Activated T-cell treated with anti-CD3 and anti-CD28 coated beads, Interleukin-2, amount 50 U/mL, for 4 hours (primary cell): Measurements from ENCODE around the gene COX7C. TPM values are rescaled to one million over a fixed set of nuclear protein-coding genes. Genes with fewer than 3 reads are reported as not detected.
"Not testable (repeated sequence)": the region's sequence is repeated elsewhere in the genome, so short reads cannot be mapped to it uniquely, and the experiment has no call there.

Source experiments
- ATAC-seq, 2 donors: fragments of 200-7000 bp; cut with Tn5 transposase; one replicate each; pipeline ENCODE4 v1.10.0; 2021
- DNase-seq: peaks from one replicate; pipeline ENCODE4 v3.0.0-alpha.2; 2020
- H3K27me3 Mint-ChIP-seq: one replicate; pipeline ENCODE4 v1.8.0; 2021; ENCODE audit warnings: low read depth, mixed read lengths
- H3K36me3 Mint-ChIP-seq: one replicate; pipeline ENCODE4 v1.8.0; 2022; ENCODE audit warnings: mixed read lengths; ENCODE audit not compliant: insufficient read depth
- H3K4me1 Mint-ChIP-seq: one replicate; pipeline ENCODE4 v1.8.0; 2021; ENCODE audit warnings: low read depth, mixed read lengths
- H3K4me3 Mint-ChIP-seq: one replicate; pipeline ENCODE4 v1.8.0; 2021; ENCODE audit warnings: mild to moderate bottlenecking, moderate library complexity, mixed read lengths
- H3K9me3 Mint-ChIP-seq: one replicate; pipeline ENCODE4 v1.8.0; 2021; ENCODE audit warnings: mixed read lengths
- total RNA-seq, 3 donors: library from RNA; stranded (reverse); gene quantifications; one replicate each; pipeline ENCODE4 v1.2.1, GENCODE V29; 2021

The COX7C gene
- total RNA-seq, 3 donors from 2014 or later = 550 to 585 (median 579) TPM

DNA sequence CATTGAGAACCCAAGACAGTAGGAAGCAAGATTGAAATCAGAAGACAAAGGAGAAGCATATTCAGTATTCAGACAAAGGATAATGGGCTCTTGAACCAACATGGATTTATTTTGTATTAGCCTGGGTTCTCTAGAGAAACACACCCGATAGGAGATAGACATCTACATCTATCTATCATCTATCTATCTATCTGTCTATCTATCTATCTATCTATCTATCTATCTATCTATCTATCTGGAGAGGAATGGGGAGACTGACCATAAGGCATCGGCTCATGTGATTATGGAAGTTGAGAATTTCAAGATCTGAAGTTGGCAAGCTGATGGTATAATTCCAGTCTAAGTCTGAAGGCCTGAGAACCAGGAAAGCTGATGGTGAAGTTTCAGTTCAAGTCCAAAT, 13.4 kb downstream of the COX7C start:
- ATAC-seq (no peak), DNase-seq (no peak)
- Mint-ChIP-seq H3K4me3 (no peak overlapping the region), H3K27me3 (peaks cover 39% of the 10 kb centered on the region), H3K4me1 (no peaks in the 10 kb centered on the region), H3K9me3 (no peaks in the 10 kb centered on the region), H3K36me3 (no peaks in the 10 kb centered on the region)

DNA sequence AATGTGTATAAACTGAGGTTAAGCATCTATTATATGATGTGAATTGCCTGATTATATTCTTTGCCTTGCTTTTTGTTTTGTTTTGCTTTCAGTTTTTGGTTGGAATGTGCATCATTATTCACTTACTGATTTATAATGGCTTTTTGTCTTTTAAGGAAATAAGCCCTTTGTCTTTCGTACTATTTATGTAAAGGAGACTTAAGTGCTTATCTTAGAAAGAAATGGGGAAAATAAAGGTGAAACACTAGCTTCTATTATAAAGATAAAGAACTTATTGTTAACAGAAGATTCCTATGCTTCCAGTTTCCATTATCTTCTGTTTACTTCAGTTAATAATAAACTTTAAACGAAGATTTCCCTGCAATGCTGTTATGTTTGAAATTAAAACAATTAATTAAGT, 23.3 kb downstream of the COX7C start:
- Mint-ChIP-seq H3K27me3 (peaks cover 8% of the 10 kb centered on the region), H3K4me1 (no peaks in the 10 kb centered on the region), H3K4me3 (no peak overlapping the region), H3K9me3 (no peaks in the 10 kb centered on the region), H3K36me3 (no peaks in the 10 kb centered on the region)
- ATAC-seq (no peak), DNase-seq (no peak)

DNA sequence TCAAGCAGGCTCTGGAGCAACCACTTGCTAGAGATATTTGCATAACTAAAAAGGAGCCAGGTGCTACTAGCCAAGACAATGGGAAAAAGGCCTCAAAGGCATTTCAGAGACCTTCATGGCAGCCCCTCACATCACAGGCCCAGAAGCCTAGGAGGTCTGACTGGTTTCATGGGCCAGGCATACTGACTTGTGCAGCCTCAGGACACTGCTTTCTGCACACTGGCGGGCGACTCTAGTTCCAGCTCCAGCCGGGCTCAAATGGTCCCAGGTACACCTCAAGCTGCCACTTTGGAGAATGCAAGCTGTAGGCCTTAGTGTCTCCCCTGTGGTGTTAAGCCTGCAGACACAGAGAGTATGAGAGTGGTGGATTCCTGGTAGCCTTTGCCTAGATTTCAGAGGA, 27.1 kb downstream of the COX7C start:
- ATAC-seq (no peak), DNase-seq (no peak)
- no peaks in the 10 kb centered on the region for H3K9me3 Mint-ChIP-seq
- H3K36me3 Mint-ChIP-seq = no peaks in the 10 kb centered on the region
- H3K4me3 Mint-ChIP-seq = no peak overlapping the region
- peaks cover 9% of the 10 kb centered on the region for H3K27me3 Mint-ChIP-seq
- H3K4me1 Mint-ChIP-seq = no peaks in the 10 kb centered on the region

DNA sequence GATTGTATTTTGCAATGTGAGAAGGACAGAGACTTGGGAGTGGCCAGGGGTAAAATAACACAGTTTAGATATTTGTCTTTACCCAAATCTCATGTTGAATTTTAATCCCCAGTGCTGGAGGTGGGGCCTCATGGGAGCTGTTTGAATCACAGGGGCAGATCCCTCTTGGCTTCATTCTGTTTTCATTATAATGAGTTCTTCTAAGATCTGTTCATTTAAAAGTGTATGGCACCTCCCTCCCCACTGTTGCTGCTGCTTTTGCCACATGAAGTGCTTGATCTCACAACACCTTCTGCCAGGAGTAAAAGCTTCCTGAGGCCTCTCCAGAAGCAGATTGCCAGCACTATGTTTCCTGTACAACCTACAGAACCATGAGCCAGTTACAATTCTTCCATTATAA, 28.1 kb downstream of the COX7C start:
- no peaks in the 10 kb centered on the region for H3K36me3 Mint-ChIP-seq
- DNase-seq (no peak), ATAC-seq (no peak)
- H3K27me3 Mint-ChIP-seq = peaks cover 10% of the 10 kb centered on the region
- H3K4me3 Mint-ChIP-seq = no peak overlapping the region
- no peaks in the 10 kb centered on the region for H3K4me1 Mint-ChIP-seq
- H3K9me3 Mint-ChIP-seq = no peaks in the 10 kb centered on the region

DNA sequence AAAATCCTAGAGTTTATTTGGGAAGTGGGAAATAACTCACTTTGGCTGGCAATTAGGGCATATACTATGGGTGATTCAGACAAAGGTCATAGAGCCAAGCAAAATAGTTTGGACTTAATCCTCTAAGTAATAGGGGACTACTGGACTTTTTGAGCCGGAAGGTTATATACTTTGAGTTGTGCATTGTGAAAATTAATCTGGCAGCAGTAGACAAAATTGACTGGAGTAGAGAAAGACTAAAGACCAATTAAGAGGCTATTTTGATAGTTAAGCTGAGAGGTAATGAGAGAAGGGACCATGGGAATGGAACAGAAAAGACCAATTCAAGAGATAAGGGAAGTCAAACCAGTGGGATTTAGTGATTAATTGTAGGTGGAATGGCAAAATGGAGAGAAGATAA, 28.9 kb downstream of the COX7C start:
- H3K4me1 Mint-ChIP-seq = no peaks in the 10 kb centered on the region
- H3K27me3 Mint-ChIP-seq = peaks cover 10% of the 10 kb centered on the region
- ATAC-seq (no peak), DNase-seq (no peak)
- H3K4me3 Mint-ChIP-seq = no peak overlapping the region
- no peaks in the 10 kb centered on the region for H3K36me3 Mint-ChIP-seq
- H3K9me3 Mint-ChIP-seq = no peaks in the 10 kb centered on the region

DNA sequence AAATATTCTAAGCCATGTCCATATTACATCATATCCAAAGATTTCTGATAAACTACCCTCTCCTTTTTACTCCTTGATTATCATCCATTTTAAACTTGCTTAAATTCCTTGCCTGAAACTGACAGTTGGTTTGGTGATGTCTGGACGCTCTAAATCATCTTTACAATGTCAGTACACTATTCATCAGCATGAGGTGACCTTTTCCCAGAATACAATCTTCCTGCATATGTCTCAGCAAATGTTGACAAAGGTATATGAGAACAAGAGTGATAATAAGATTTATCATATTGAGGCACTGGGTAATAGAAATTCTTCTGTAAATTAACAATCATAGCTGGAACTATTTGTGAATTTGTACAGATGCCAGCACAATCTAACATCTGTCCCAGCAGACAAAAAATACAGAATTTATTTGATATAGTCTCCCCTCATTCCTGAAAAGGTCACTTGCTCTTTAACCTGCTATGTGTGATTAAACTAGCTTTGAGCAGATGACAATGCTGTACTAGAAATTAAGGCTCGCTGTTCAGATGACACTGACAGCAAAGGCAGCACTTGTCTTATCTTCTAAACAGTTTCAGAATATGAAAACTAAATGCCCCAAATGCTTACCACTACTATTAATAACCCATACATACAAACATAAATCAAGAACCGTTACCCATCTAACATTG, 32.2 kb downstream of the COX7C start:
- Mint-ChIP-seq H3K4me3 (no peak overlapping the region), H3K27me3 (peaks cover 8% of the 10 kb centered on the region), H3K4me1 (no peaks in the 10 kb centered on the region), H3K36me3 (no peaks in the 10 kb centered on the region), H3K9me3 (no peaks in the 10 kb centered on the region)
- DNase-seq (no peak), ATAC-seq (no peak)

DNA sequence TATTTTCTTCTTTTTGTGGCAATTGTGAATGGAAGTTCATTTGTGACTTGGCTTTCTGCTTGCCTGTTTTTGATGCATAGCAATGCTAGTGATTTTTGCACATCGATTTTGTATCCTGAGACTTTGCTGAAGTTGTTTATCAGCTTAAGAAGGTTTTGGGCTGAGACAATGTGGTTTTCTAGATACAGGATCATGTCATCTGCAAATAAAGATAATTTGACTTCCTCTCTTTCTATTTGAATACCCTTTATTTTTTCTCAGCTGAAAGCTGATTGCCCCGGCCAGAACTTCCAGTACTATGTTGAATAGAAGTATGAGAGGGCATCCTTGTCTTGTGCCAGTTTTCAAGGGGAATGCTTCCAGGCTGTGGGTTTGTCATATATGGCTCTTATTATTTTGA, 43.0 kb downstream of the COX7C start:
- not testable (repeated sequence) for ATAC-seq
- peaks cover 14% of the 10 kb centered on the region for H3K27me3 Mint-ChIP-seq

DNA sequence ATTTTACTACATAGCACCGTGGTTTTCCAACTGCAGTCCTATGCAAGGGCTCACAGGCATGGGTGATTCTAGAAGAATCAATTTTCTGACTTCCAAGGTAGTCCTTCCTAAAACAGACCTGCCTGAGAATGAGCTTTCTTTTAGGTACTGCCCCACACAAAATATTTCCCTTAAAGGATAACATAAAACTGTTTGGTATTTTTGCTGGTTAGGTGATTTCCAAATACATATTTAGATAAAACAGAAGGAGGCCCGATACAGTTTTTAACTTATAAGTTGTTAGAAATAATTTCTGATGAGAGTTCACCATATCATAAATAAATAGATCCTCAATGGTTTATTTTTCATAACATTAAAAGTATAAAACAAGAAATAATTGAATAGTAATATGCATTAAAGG, 46.4 kb downstream of the COX7C start:
- Mint-ChIP-seq H3K27me3 (peaks cover 16% of the 10 kb centered on the region), H3K4me3 (no peak overlapping the region), H3K36me3 (no peaks in the 10 kb centered on the region), H3K4me1 (peaks cover 3% of the 10 kb centered on the region), H3K9me3 (peaks cover 5% of the 10 kb centered on the region)
- ATAC-seq (no peak), DNase-seq (no peak)

More for the DNA sequence above, 43.0 kb downstream of the COX7C start:
- H3K4me1 Mint-ChIP-seq, H3K4me3 Mint-ChIP-seq, DNase-seq, H3K36me3 Mint-ChIP-seq, H3K9me3 Mint-ChIP-seq: not testable (repeated sequence)

DNA sequence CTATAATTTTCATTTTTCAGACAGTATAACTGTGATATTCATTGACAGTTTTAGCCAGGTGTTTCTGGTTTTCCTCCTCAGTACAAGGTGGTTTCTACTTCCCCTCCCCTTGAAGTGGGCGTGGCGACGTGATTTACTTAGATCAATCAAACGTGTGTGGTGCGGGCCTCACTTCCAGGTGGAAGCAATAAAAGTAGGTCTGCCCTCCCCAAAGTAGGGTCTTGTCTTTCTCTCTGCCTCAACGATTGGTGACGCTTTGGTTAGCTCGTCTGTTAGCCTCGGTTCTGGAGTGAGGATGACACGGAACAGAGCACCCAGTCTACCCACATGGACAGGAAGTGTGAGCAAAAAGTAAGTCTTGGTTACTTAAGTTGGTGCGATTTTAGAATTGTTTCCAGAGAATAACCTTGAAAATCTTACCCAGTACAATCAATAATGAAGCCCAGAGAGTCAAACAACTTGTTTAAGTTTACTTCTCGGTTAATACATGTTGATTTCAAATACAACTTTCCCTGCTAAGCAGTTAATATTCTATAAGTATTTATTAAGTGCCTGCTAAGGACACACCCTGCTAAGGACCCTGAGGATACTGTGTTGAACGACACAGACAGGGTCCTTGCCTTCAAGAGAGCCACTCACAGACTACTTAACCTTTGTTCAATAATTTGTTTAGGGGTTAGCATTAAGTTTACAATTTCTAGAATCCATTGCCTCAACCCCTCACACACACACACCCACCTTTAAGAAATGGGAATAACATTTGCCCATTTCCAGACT, 48.4 kb downstream of the COX7C start:
- H3K36me3 Mint-ChIP-seq = no peaks in the 10 kb centered on the region
- H3K4me1 Mint-ChIP-seq = peaks cover 3% of the 10 kb centered on the region
- DNase-seq (peak; percentile 11), ATAC-seq (peak; percentile 21 to 23)
- H3K27me3 Mint-ChIP-seq = peaks cover 14% of the 10 kb centered on the region
- no peaks in the 10 kb centered on the region for H3K9me3 Mint-ChIP-seq
- H3K4me3 Mint-ChIP-seq = peak overlapping the region; percentile 45

DNA sequence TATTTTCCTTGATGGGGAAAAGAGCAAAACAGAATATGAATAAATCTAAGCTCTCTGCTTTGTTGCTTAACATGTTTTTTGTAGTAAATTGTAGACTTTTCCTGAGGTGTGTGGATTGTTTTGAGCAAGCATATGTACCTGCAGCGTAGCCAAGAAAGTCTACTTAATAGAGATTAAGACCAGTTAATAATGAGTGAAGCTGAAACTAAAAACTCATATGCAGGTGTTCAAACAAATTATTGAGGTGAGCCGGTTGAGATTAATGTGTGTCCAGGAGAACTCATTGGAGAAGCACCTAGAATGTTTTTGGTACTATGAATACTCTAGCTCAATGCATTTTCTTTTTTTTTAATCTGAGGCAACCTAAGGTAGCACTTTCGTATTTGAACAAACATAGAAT, 49.2 kb downstream of the COX7C start:
- peaks cover 3% of the 10 kb centered on the region for H3K4me1 Mint-ChIP-seq
- H3K4me3 Mint-ChIP-seq = no peak overlapping the region
- H3K27me3 Mint-ChIP-seq = peaks cover 13% of the 10 kb centered on the region
- H3K9me3 Mint-ChIP-seq = no peaks in the 10 kb centered on the region
- no peak for ATAC-seq
- no peak for DNase-seq
- no peaks in the 10 kb centered on the region for H3K36me3 Mint-ChIP-seq
